Lower leg skin (tissue), 4 donors: ENCODE measurements around the gene PPFIA3. TPM values are rescaled to one million over a fixed set of nuclear protein-coding genes. Genes with fewer than 3 reads are reported as not detected.
"Not testable (repeated sequence)": the region's sequence is repeated elsewhere in the genome, so short reads cannot be mapped to it uniquely, and the experiment has no call there.

ENCODE experiments used
- DNase-seq, 2 donors: peaks; one replicate each; pipeline ENCODE4 v3.0.0-alpha.2; 2019; ENCODE audit warnings: low spot score in 2 of 2
- H3K4me3 ChIP-seq: fragments of 200-600 bp; sonication (generic); 2 replicates; pipeline ENCODE4 v1.5.1; 2017; ENCODE audit warnings: mild to moderate bottlenecking, low read depth; ENCODE audit not compliant: poor library complexity, severe bottlenecking
- POLR2A ChIP-seq, 2 donors: fragments of 450-650 bp; IDR thresholded peaks; one replicate each; pipeline ENCODE4 v1.6.1; 2016 to 2017; ENCODE audit warnings: antibody characterized with exemption in 2 of 2, mild to moderate bottlenecking in 1 of 2, moderate library complexity in 1 of 2
- WGBS, 2 donors: methylation state at CpG; one replicate each; pipeline ENCODE4 v1.1.5; 2018; 5-methylcytosine and 5-hydroxymethylcytosine counted together
- intact Hi-C: fragments of 100-400 bp; cut with DNase I; formaldehyde crosslinking; loops from one replicate; pipeline ENCODE4 v1.15.0; 2023; ENCODE audit warnings: low total_unique reads
- total RNA-seq, 4 donors: library from RNA; depleted of rRNA; stranded (reverse); fragments of >200 nt; gene quantifications; one replicate each; pipeline ENCODE4 v1.1.0, GENCODE V29; 2016
- TF ChIP-seq, protein P1 (sequence below), 3 donors: fragments of 450-650 bp; IDR thresholded peaks; one replicate each; pipeline ENCODE4 v1.5.1; 2016; ENCODE audit warnings: antibody characterized with exemption in 3 of 3, mild to moderate bottlenecking in 3 of 3, moderate library complexity in 2 of 3

The PPFIA3 gene
- total RNA-seq, 4 donors from 2014 or later: 52.3 to 78.1 (median 64.4) TPM

DNA sequence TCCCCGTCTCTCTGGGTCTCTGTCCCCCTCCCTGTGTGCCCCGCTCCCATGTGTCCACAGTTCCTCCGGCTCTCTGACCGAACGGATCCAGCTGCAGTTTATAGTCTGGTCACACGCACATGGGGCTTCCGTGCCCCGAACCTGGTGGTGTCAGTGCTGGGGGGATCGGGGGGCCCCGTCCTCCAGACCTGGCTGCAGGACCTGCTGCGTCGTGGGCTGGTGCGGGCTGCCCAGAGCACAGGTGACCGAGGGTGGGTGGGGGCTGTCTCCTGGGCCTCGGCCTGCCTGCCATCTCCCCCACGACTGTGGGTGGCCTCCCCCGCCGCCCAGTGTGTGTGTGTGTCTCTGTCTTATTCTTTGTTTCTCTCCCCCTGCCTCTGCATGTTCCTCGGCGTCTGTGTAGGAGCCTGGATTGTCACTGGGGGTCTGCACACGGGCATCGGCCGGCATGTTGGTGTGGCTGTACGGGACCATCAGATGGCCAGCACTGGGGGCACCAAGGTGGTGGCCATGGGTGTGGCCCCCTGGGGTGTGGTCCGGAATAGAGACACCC lies 48.6 kb downstream of the PPFIA3 start:
- DNase-seq: no peak
- intact Hi-C loops: no loop called here
- TF ChIP-seq, protein P1, sequence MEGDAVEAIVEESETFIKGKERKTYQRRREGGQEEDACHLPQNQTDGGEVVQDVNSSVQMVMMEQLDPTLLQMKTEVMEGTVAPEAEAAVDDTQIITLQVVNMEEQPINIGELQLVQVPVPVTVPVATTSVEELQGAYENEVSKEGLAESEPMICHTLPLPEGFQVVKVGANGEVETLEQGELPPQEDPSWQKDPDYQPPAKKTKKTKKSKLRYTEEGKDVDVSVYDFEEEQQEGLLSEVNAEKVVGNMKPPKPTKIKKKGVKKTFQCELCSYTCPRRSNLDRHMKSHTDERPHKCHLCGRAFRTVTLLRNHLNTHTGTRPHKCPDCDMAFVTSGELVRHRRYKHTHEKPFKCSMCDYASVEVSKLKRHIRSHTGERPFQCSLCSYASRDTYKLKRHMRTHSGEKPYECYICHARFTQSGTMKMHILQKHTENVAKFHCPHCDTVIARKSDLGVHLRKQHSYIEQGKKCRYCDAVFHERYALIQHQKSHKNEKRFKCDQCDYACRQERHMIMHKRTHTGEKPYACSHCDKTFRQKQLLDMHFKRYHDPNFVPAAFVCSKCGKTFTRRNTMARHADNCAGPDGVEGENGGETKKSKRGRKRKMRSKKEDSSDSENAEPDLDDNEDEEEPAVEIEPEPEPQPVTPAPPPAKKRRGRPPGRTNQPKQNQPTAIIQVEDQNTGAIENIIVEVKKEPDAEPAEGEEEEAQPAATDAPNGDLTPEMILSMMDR (IDR thresholded peaks at IDR 0.05): no peak
- no peak for TF ChIP-seq POLR2A (IDR thresholded peaks at IDR 0.05)
- H3K4me3 ChIP-seq: no peak overlapping the region
- 90 to 93% methylated on average over 25 of the region's 25 CpGs for WGBS, 2 donors

DNA sequence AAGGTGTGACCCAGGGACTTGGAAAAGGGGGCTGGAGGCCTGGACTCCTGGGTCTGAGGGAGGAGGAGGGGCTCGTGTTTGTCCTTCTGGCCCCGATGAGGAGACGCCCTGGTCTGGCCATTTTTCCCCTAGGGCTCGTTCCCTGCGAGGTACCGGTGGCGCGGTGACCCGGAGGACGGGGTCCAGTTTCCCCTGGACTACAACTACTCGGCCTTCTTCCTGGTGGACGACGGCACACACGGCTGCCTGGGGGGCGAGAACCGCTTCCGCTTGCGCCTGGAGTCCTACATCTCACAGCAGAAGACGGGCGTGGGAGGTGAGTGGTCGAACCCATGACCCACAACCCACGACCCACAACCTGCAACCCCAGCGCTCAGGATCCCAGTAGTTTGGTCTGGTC lies 49.1 kb downstream of the PPFIA3 start:
- WGBS, 2 donors: 92 to 93% methylated on average over 23 of the region's 23 CpGs
- no peak for TF ChIP-seq POLR2A (IDR thresholded peaks at IDR 0.05)
- TF ChIP-seq, protein P1 (IDR thresholded peaks at IDR 0.05): no peak
- intact Hi-C loops: no loop called here
- H3K4me3 ChIP-seq: no peak overlapping the region
- DNase-seq: no peak

GRCh38 chr19:49173198-49173597 lies 53.9 kb downstream of the PPFIA3 start:
- intact Hi-C loops: no loop called here
- TF ChIP-seq, protein P1 (IDR thresholded peaks at IDR 0.05): no peak
- TF ChIP-seq POLR2A (IDR thresholded peaks at IDR 0.05): no peak
- WGBS, 2 donors: 95 to 99% methylated on average over 2 of the region's 2 CpGs
- DNase-seq: no peak
- no peak overlapping the region for H3K4me3 ChIP-seq

GRCh38 chr19:49180659-49181058 lies 61.3 kb downstream of the PPFIA3 start:
- DNase-seq: no peak
- TF ChIP-seq, protein P1 (IDR thresholded peaks at IDR 0.05): no peak
- TF ChIP-seq POLR2A (IDR thresholded peaks at IDR 0.05): no peak
- H3K4me3 ChIP-seq: no peak overlapping the region
- intact Hi-C loops: no loop called here
- 95 to 96% methylated on average over 4 of the region's 4 CpGs for WGBS, 2 donors

DNA sequence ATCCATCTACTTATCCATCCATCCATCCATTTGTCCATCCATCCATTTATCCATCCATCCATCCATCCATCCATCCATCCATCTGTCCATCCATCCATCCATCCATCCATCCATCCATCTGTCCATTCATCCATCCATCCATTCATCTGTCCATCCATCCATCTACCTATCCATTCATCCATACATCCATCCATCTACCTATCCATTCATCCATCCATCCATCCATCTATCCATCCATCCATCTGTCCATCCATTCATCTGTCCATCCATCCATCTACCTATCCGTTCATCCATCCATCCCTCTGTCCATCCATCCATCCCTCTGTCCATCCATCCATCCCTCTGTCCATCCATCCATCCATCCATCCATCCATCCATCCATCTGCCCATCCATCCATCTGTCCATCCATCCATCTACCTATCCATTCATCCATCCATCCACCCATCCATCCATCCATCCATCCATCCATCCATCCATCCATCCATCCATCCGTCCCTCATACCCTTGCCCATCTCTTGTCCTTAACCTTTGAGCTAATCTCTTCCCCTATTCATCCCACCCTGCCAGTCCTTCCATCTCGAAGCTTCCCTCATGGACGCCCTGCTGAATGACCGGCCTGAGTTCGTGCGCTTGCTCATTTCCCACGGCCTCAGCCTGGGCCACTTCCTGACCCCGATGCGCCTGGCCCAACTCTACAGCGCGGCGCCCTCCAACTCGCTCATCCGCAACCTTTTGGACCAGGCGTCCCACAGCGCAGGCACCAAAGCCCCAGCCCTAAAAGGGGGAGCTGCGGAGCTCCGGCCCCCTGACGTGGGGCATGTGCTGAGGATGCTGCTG lies 62.9 kb downstream of the PPFIA3 start:
- H3K4me3 ChIP-seq, DNase-seq, intact Hi-C loops: not testable (repeated sequence)
- 81 to 92% methylated on average over 17 to 20 of the region's 20 CpGs for WGBS, 2 donors

DNA sequence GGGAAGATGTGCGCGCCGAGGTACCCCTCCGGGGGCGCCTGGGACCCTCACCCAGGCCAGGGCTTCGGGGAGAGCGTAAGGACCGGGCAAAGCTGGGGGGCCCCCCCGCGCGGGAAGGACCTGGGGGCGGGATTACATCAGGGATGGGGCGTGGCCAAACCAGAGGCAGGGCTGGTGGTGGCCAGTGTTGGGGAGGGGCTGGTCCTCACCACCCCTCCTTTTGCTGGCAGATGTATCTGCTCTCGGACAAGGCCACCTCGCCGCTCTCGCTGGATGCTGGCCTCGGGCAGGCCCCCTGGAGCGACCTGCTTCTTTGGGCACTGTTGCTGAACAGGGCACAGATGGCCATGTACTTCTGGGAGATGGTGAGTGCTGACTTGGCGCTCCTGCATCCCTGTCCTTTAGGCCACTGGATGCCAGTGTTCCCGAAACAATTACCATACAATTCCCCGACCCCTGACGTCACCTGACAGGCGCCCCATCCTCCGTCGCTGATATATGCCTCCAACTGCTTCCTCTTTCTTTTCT lies 63.6 kb downstream of the PPFIA3 start:
- WGBS, 2 donors: 73 to 88% methylated on average over 23 to 26 of the region's 26 CpGs
- intact Hi-C loops: no loop called here
- no peak overlapping the region for H3K4me3 ChIP-seq
- TF ChIP-seq POLR2A (IDR thresholded peaks at IDR 0.05): no peak
- TF ChIP-seq, protein P1 (IDR thresholded peaks at IDR 0.05): no peak
- no peak for DNase-seq
